SK-N-SH treated with all-trans-retinoic acid at 6 μM for 48 hours (cell line): ENCODE data around the gene PDSS2.

Experiments
- BACH2 ChIP-seq: fragments of 250-450 bp; sonication (Bioruptor Pico); IDR thresholded peaks from 2 replicates; pipeline ENCODE4 v1.9.0; 2021; ENCODE audit warnings: mild to moderate bottlenecking, borderline replicate concordance
- GLIS3 ChIP-seq: fragments of 250-450 bp; sonication (Bioruptor Pico); IDR thresholded peaks from 2 replicates; pipeline ENCODE4 v1.5.0; 2020; ENCODE audit warnings: mild to moderate bottlenecking, moderate library complexity
- SNAI2 ChIP-seq: fragments of 250-450 bp; sonication (Bioruptor Pico); IDR thresholded peaks from 2 replicates; pipeline ENCODE4 v1.5.0; 2020; ENCODE audit warnings: mild to moderate bottlenecking, moderate library complexity
- TCF4 ChIP-seq: fragments of 250-450 bp; sonication (Bioruptor Pico); IDR thresholded peaks from 2 replicates; pipeline ENCODE4 v1.8.0; 2021; ENCODE audit warnings: mild to moderate bottlenecking, moderate library complexity, borderline replicate concordance
- ZC3H10 ChIP-seq: fragments of 250-450 bp; sonication (Bioruptor Pico); IDR thresholded peaks from 2 replicates; pipeline ENCODE4 v1.5.1; 2021; ENCODE audit warnings: mild to moderate bottlenecking, moderate library complexity
- ZFP3 ChIP-seq: fragments of 250-450 bp; sonication (Bioruptor Pico); IDR thresholded peaks from 2 replicates; pipeline ENCODE4 v1.5.0; 2020; ENCODE audit warnings: mild to moderate bottlenecking, moderate library complexity
- ZNF565 ChIP-seq: fragments of 450-650 bp; formaldehyde crosslinking; conservative IDR thresholded peaks from 2 replicates; pipeline ENCODE4 v1.5.0; 2020; ENCODE audit warnings: low read depth, mild to moderate bottlenecking, moderate library complexity
- ZNF8 ChIP-seq: fragments of 450-650 bp; formaldehyde crosslinking; IDR thresholded peaks from 2 replicates; pipeline ENCODE4 v1.5.0; 2020; ENCODE audit warnings: mild to moderate bottlenecking, moderate library complexity

DNA sequence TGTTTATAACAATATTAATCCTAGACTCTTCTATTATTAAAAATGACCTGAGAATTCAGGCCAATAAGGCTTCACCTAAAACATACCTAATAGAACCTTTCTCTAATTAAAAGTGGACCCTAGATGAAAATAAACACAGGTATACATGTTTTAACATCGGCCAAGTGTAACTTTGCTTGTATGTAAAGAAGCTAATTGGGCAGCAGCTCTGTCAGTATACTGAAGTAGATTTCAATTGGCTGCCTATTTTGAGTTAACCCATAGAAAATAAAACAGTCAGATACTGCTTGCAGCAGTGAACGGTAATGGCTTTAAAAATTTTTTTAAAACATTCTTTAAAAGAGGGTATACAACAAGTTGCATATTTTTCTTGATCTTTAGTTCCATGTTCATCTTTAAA lies 67.3 kb downstream of the PDSS2 start:
- TF ChIP-seq TCF4 (CRISPR knock-in tag) (no peak), ZC3H10 (CRISPR knock-in tag) (no peak), ZFP3 (no peak), ZNF8 (CRISPR knock-in tag) (no peak), BACH2 (CRISPR knock-in tag) (no peak), GLIS3 (CRISPR knock-in tag) (no peak), SNAI2 (no peak), ZNF565 (no peak)
